Breast epithelium (tissue), 3 donors: ENCODE measurements around the gene DIS3L2.
"Not testable (repeated sequence)": the region's sequence is repeated elsewhere in the genome, so short reads cannot be mapped to it uniquely, and the experiment has no call there.

Experiments
- POLR2A ChIP-seq: fragments of 450-650 bp; IDR thresholded peaks from one replicate; pipeline ENCODE4 v1.6.1; 2016; ENCODE audit warnings: antibody characterized with exemption, mild to moderate bottlenecking, moderate library complexity
- POLR2AphosphoS5 ChIP-seq, 3 donors: sonication (generic); formaldehyde crosslinking; IDR thresholded peaks; one replicate each; pipeline ENCODE4 v1.6.1; 2017; ENCODE audit warnings: antibody characterized with exemption in 3 of 3
- TF ChIP-seq, protein P1 (sequence below), 3 donors: fragments of 450-650 bp; IDR thresholded peaks; one replicate each; pipeline ENCODE4 v1.5.1; 2016 to 2017; ENCODE audit warnings: antibody characterized with exemption in 3 of 3, mild to moderate bottlenecking in 3 of 3, moderate library complexity in 3 of 3

DNA sequence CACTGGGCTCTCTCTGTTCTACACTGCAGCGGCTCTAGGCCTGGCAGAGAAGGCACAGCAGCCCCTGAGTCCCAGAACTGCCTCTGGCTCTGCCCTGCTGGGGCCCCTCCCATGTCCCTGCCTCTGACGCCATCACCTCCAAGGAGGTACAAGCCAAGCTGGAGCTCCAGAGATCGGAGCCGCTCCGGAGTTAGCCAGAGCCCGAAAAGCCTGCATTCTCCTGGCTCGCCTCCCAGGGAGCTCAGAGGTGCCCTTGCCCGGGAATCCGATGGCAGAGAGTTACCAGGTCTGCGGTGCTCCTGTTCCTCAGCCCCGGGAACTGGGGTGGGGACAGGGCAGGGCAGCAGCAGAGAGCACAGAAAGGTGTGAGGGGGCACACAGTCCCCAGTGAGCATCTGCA lies 370.1 kb downstream of the DIS3L2 start:
- TF ChIP-seq POLR2AphosphoS5 (IDR thresholded peaks at IDR 0.05); POLR2A: not testable (repeated sequence)
- TF ChIP-seq, protein P1, sequence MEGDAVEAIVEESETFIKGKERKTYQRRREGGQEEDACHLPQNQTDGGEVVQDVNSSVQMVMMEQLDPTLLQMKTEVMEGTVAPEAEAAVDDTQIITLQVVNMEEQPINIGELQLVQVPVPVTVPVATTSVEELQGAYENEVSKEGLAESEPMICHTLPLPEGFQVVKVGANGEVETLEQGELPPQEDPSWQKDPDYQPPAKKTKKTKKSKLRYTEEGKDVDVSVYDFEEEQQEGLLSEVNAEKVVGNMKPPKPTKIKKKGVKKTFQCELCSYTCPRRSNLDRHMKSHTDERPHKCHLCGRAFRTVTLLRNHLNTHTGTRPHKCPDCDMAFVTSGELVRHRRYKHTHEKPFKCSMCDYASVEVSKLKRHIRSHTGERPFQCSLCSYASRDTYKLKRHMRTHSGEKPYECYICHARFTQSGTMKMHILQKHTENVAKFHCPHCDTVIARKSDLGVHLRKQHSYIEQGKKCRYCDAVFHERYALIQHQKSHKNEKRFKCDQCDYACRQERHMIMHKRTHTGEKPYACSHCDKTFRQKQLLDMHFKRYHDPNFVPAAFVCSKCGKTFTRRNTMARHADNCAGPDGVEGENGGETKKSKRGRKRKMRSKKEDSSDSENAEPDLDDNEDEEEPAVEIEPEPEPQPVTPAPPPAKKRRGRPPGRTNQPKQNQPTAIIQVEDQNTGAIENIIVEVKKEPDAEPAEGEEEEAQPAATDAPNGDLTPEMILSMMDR (IDR thresholded peaks at IDR 0.05), result not testable (repeated sequence)
